GM12878 (cell line): ENCODE measurements around the gene CCT4. TPM values are rescaled to one million over a fixed set of nuclear protein-coding genes. Genes with fewer than 3 reads are reported as not detected.

Experiments used
- ATAC-seq: fragments of 200-7000 bp; cut with Tn5 transposase; 3 replicates; pipeline ENCODE4 v1.9.1; 2020; ENCODE audit warnings: mild to moderate bottlenecking, moderate library complexity
- BruUV-seq: library from RNA; stranded (reverse); fragments of 400-500 nt; replicated peaks from 2 replicates; lab custom pipeline; 2021; lab: Mats Ljungman, UMichigan
- CTCF ChIA-PET: fragments of 300-600 bp; sonication (Branson Sonifier 250); formaldehyde crosslinking; extraction: SDS; loops from one replicate; lab custom pipeline; 2021; ENCODE audit warnings: inconsistent platforms; lab: Yijun Ruan, JAX
- POLR2A ChIA-PET: fragments of 350-600 bp; formaldehyde crosslinking; extraction: SDS; loops from one replicate; lab custom pipeline; 2021; ENCODE audit warnings: inconsistent platforms; lab: Charles Lee
- RAD21 ChIA-PET: fragments of 300-600 bp; sonication (Branson Sonifier 250); formaldehyde crosslinking; loops from one replicate; lab custom pipeline; 2023; ENCODE audit warnings: antibody characterized with exemption; ENCODE audit not compliant: unreplicated experiment; lab: Charles Lee
- SMC1A ChIA-PET: fragments of 300-600 bp; sonication (Branson Sonifier 250); formaldehyde crosslinking; loops from one replicate; lab custom pipeline; 2023; ENCODE audit not compliant: unreplicated experiment, uncharacterized antibody; lab: Charles Lee
- DNase-seq: peaks from one replicate; pipeline ENCODE4 v3.0.0-alpha.2; 2011; ENCODE audit warnings: low read depth, low spot score
- FAIRE-seq: peaks from 3 replicates; lab custom pipeline; 2011; peaks lifted over from hg19 to GRCh38; lab: Jason Lieb, UNC
- H2AFZ ChIP-seq: 2 replicates; pipeline ENCODE4 v1.6.0; 2011; ENCODE audit warnings: low read depth, low read length, control low read depth; ENCODE audit not compliant: control insufficient read depth
- H3K27ac ChIP-seq: 2 replicates; pipeline ENCODE4 v1.5.1; 2011; ENCODE audit warnings: control low read depth; ENCODE audit not compliant: control insufficient read depth, insufficient read depth
- H3K27me3 ChIP-seq, 2 experiments: replicated peaks in 1 of 2; 2 replicates each; pipeline versions ENCODE4 v1.6.0 to v1.6.1; 2011; ENCODE audit warnings: low read length in 1 of 2; ENCODE audit not compliant: control insufficient read depth in 2 of 2, insufficient read depth in 2 of 2
- H3K36me3 ChIP-seq, 2 experiments: 2 replicates each; pipeline ENCODE4 v1.5.1; 2011; ENCODE audit warnings: low read length in 1 of 2; ENCODE audit not compliant: control insufficient read depth in 2 of 2, insufficient read depth in 2 of 2
- H3K4me1 ChIP-seq: 2 replicates; pipeline ENCODE4 v1.6.1; 2011; ENCODE audit warnings: mild to moderate bottlenecking, low read length, moderate library complexity, mixed read lengths; ENCODE audit not compliant: control insufficient read depth, insufficient read depth
- H3K4me2 ChIP-seq: 2 replicates; pipeline ENCODE4 v1.6.0; 2011; ENCODE audit warnings: control low read depth; ENCODE audit not compliant: control insufficient read depth, insufficient read depth
- H3K4me3 ChIP-seq: fragments of 200-600 bp; sonication (generic); 2 replicates; pipeline ENCODE4 v1.5.1; 2016
- H3K79me2 ChIP-seq: 2 replicates; pipeline ENCODE4 v1.6.0; 2011; ENCODE audit warnings: low read length; ENCODE audit not compliant: control insufficient read depth, insufficient read depth
- H3K9ac ChIP-seq: 2 replicates; pipeline ENCODE4 v1.8.0; 2011; ENCODE audit warnings: low read length, control low read depth, mixed read lengths; ENCODE audit not compliant: control insufficient read depth, insufficient read depth
- H3K9me3 ChIP-seq: replicated peaks from 3 replicates; pipeline ENCODE4 v1.5.1; 2011; ENCODE audit warnings: mild to moderate bottlenecking, low read length; ENCODE audit not compliant: control insufficient read depth, insufficient read depth
- H4K20me1 ChIP-seq: 2 replicates; pipeline ENCODE4 v1.6.0; 2011; ENCODE audit not compliant: control insufficient read depth, insufficient read depth
- ZBTB33 ChIP-seq: fragments of 450-650 bp; IDR thresholded peaks from 2 replicates; pipeline ENCODE4 v1.6.1; 2017; ENCODE audit warnings: mild to moderate bottlenecking
- ZNF592 ChIP-seq: fragments of 450-650 bp; IDR thresholded peaks from 2 replicates; pipeline ENCODE4 v1.6.1; 2017; ENCODE audit warnings: mild to moderate bottlenecking, moderate library complexity
- WGBS: methylation state at CpG from one replicate; pipeline ENCODE4 v1.1.6; 2016; ENCODE audit warnings: low lambda C conversion rate; ENCODE audit not compliant: insufficient replicate concordance, insufficient coverage; ENCODE audit errors: missing lambda C conversion rate; 5-methylcytosine and 5-hydroxymethylcytosine counted together
- in situ Hi-C: fragments of 300-500 bp; cut with MboI; formaldehyde crosslinking; loops from 9 replicates; pipeline ENCODE4 v1.14.3; 2018; ENCODE audit warnings: mixed read lengths
- intact Hi-C: fragments of 100-400 bp; cut with micrococcal nuclease; formaldehyde crosslinking; loops from one replicate; pipeline ENCODE4 v1.14.2; 2022; ENCODE audit not compliant: unreplicated experiment
- polyA plus RNA-seq, 11 experiments: library from polyadenylated mRNA; depleted of rRNA in 4 of 11; unstranded in 6 of 11; stranded (reverse) in 5 of 11; fragments of >200 nt; fragmentation: Nextera tagmentation in 4 of 11; fragmentation: Illumina TruSeq in 1 of 11; extraction: Ambion mirVana in 4 of 11; extraction: Trizol in 1 of 11; gene quantifications; 1 replicate in 1 of 11; 2 replicates in 10 of 11; pipeline versions ENCODE4 v1.2.1 to v1.2.3, GENCODE V29; 2011 to 2016; ENCODE audit warnings: inconsistent platforms in 2 of 11, missing spikeins in 2 of 11, low read depth in 1 of 11
- total RNA-seq, 4 experiments: library from RNA; depleted of rRNA in 3 of 4; stranded (reverse); fragments of >200 nt in 3 of 4; fragmentation: Illumina TruSeq in 1 of 4; extraction: Trizol in 1 of 4; gene quantifications; 2 replicates each; pipeline versions ENCODE4 v1.2.1 to v1.2.3, GENCODE V29; 2013 to 2021

Gene CCT4
- total and polyA plus RNA-seq, 10 of the 15 experiments (the other 5 are each of a cell fraction or from before 2014, with no cell fraction given): 76.6 to 320 (median 211) TPM

- no peak overlapping the region for H3K9ac ChIP-seq
- peaks cover 2% of the 10 kb centered on the region; the same call in 1 of the 2 replicates for H4K20me1 ChIP-seq
- TF ChIP-seq ZBTB33 (0 out of 2 replicates have a peak, but pooled peaks have one; percentile 48), ZNF592 (no peak)
- TF ChIP-seq, all 136 proteins: peak for 1
- in situ Hi-C loops (no loop called here), intact Hi-C loops (loop anchor here (5.0 to 10.0 kb wide), 2 partner anchors 124 to 191 kb away; no protein-coding TSS in a partner anchor)
- no peak overlapping the region for H3K27ac ChIP-seq
- H3K9me3 ChIP-seq: no peaks in the 10 kb centered on the region
- RAD21 ChIA-PET: interaction anchor here (0.6 kb wide), 1 partner anchor 20 kb away, joined by 3 read pairs; no protein-coding TSS in a partner anchor
- no peaks in the 10 kb centered on the region for H3K27me3 ChIP-seq
- peaks cover 3% of the 10 kb centered on the region; the same call in 1 of the 2 replicates for H3K4me1 ChIP-seq
- BruUV-seq: no TSS peak
- H3K79me2 ChIP-seq: peaks cover 40% of the 10 kb centered on the region
- 88% methylated on average over 18 of the region's 18 CpGs for WGBS
- DNase-seq (no peak), FAIRE-seq (no peak), ATAC-seq (no peak)
- POLR2A ChIA-PET: no interaction called here
- H3K4me3 ChIP-seq: peak overlapping the region; percentile 78
- CTCF ChIA-PET: interaction anchor here (0.6 to 1.5 kb wide), 2 partner anchors 20 to 31 kb away, joined by 3 to 4 read pairs; partner anchors contain the start of gene COMMD1
- no peak overlapping the region for H2AFZ ChIP-seq
- H3K4me2 ChIP-seq: peak overlapping the region; percentile 70
- H3K36me3 ChIP-seq: peaks cover 2 to 23% of the 10 kb centered on the region in 2 experiments
- SMC1A ChIA-PET: no interaction called here
These were observed 2.4 kb downstream of the CCT4 start for GRCh38 chr2:61885896-61886603.
